ENCODE measurements around the gene DPH3. TPM values are rescaled to one million over a fixed set of nuclear protein-coding genes. Genes with fewer than 3 reads are reported as not detected.

Gene DPH3
- total and polyA plus RNA-seq, 9 donors: 7.4 to 28.3 (median 13.5) TPM

GRCh38 chr3:16236030-16236639 lies 28.6 kb downstream of the DPH3 start:
- WGBS, 3 donors: 58 to 75% (median 59%) methylated on average over 4 of the region's 4 CpGs
- peak in 1 of 5 donors; percentile 46 for DNase-seq
- intact Hi-C loops (cut with DNase I): loop anchor here in 1 of 4 donors (5.0 kb wide), 1 partner anchor 54 kb away; no protein-coding TSS in a partner anchor
- H3K9me3 ChIP-seq: no peaks in the 10 kb centered on the region
- TF ChIP-seq POLR2A (IDR thresholded peaks at IDR 0.05): no peak
- TF ChIP-seq EP300 (IDR thresholded peaks at IDR 0.05): no peak
- no peak for TF ChIP-seq CTCF (IDR thresholded peaks at IDR 0.05)
- H3K27ac ChIP-seq: peak overlapping the region in 1 of 2 donors; percentile 74
- H3K36me3 ChIP-seq: no peaks in the 10 kb centered on the region
- H3K4me1 ChIP-seq (ENCODE audit: insufficient read depth): peaks cover 15% of the 10 kb centered on the region
- H3K4me3 ChIP-seq: no peak overlapping the region
- H3K27me3 ChIP-seq: no peaks in the 10 kb centered on the region

- no peaks in the 10 kb centered on the region for H3K27me3 ChIP-seq
- TF ChIP-seq POLR2A (IDR thresholded peaks at IDR 0.05): no peak
- intact Hi-C loops (cut with DNase I): no loop called here
Measured at GRCh38 chr3:16234281-16234680, 30.5 kb downstream of the DPH3 start.

GRCh38 chr3:16233806-16234205 lies 30.9 kb downstream of the DPH3 start:
- intact Hi-C loops (cut with DNase I): no loop called here
- H3K36me3 ChIP-seq: no peaks in the 10 kb centered on the region
- H3K4me1 ChIP-seq (ENCODE audit: insufficient read depth): peaks cover 8% of the 10 kb centered on the region
- DNase-seq: no peak
- no peaks in the 10 kb centered on the region for H3K27me3 ChIP-seq
- H3K9me3 ChIP-seq: no peaks in the 10 kb centered on the region
- TF ChIP-seq EP300 (IDR thresholded peaks at IDR 0.05): no peak
- TF ChIP-seq CTCF (IDR thresholded peaks at IDR 0.05): no peak
- TF ChIP-seq POLR2A (IDR thresholded peaks at IDR 0.05): no peak
- no peak overlapping the region for H3K4me3 ChIP-seq
- WGBS, 3 donors: 96 to 100% (median 97%) methylated on average over 1 of the region's 1 CpG
- no peak overlapping the region for H3K27ac ChIP-seq

More at GRCh38 chr3:16234281-16234680, 30.5 kb downstream of the DPH3 start:
- 90 to 98% (median 96%) methylated on average over 2 of the region's 2 CpGs for WGBS, 3 donors
- Histone ChIP-seq H3K27ac (no peak overlapping the region), H3K4me3 (no peak overlapping the region), H3K4me1 (ENCODE audit: insufficient read depth) (peaks cover 10% of the 10 kb centered on the region), H3K36me3 (no peaks in the 10 kb centered on the region), H3K9me3 (no peaks in the 10 kb centered on the region)
- DNase-seq: no peak

GRCh38 chr3:16231983-16232382 lies 32.8 kb downstream of the DPH3 start:
- 96 to 99% (median 96%) methylated on average over 2 of the region's 2 CpGs for WGBS, 3 donors
- H3K9me3 ChIP-seq: no peaks in the 10 kb centered on the region

More at GRCh38 chr3:16231983-16232382, 32.8 kb downstream of the DPH3 start:
- no peak for TF ChIP-seq CTCF (IDR thresholded peaks at IDR 0.05)
- no peak for TF ChIP-seq EP300 (IDR thresholded peaks at IDR 0.05)
- no peak for TF ChIP-seq POLR2A (IDR thresholded peaks at IDR 0.05)
- H3K27ac ChIP-seq: no peak overlapping the region
- intact Hi-C loops (cut with DNase I): no loop called here
- DNase-seq: no peak
- no peaks in the 10 kb centered on the region for H3K27me3 ChIP-seq
- no peaks in the 10 kb centered on the region for H3K4me1 ChIP-seq (ENCODE audit: insufficient read depth)
- H3K36me3 ChIP-seq: no peaks in the 10 kb centered on the region
- H3K4me3 ChIP-seq: no peak overlapping the region

Measured in ovary (tissue), 9 donors.